ENCODE data around the gene CALHM1.

DNA sequence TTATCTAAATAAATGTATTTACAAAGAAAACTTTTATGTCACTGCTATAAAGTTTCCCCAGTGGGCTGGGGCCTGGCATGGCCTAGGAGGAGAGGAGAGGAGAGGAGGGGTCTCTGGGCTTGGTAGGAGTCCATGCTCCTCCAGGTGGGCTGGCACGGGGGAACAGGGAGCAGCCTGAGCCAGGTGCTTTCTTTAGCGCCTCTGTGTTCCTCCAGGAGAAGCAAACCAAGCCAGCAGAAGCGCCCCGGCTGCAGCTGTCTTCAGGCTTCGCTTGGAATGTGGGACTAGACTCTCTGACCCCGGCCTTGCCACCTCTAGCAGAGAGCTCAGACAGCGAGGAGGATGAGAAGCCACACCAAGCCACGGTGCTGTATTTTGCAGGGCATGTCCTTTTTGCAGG lies 17.1 kb downstream of the CALHM1 start:
- TF ChIP-seq FOXA1 (IDR thresholded peaks at IDR 0.05) (no peak), BHLHE40 (IDR thresholded peaks at IDR 0.05; ENCODE audit: borderline replicate concordance) (no peak), ELF4 (IDR thresholded peaks at IDR 0.05) (no peak), TARDBP (IDR thresholded peaks at IDR 0.05) (no peak), ARNT (IDR thresholded peaks at IDR 0.05) (no peak), FOXK2 (IDR thresholded peaks at IDR 0.05) (no peak), SUZ12 (IDR thresholded peaks at IDR 0.05) (no peak), SP1 (IDR thresholded peaks at IDR 0.05) (no peak), HDGF (IDR thresholded peaks at IDR 0.05; ENCODE audit: borderline replicate concordance) (no peak), ZNF384 (IDR thresholded peaks at IDR 0.05) (no peak), FOXM1 (IDR thresholded peaks at IDR 0.05; ENCODE audit: borderline replicate concordance) (no peak), NFRKB (IDR thresholded peaks at IDR 0.05) (no peak), CTBP1 (IDR thresholded peaks at IDR 0.05; ENCODE audit: borderline replicate concordance) (no peak), LEF1 (IDR thresholded peaks at IDR 0.05; ENCODE audit: borderline replicate concordance) (no peak)
